Aortic smooth muscle cell (primary cell): Measurements from ENCODE around the gene TLCD5. TPM values are rescaled to one million over a fixed set of nuclear protein-coding genes. Genes with fewer than 3 reads are reported as not detected.

Experiments used
- total RNA-seq: library from RNA; depleted of rRNA; stranded (reverse); fragments of >200 nt; gene quantifications from 2 replicates; pipeline ENCODE4 v1.2.3, GENCODE V29; 2014

The TLCD5 gene
- total RNA-seq = 6.1 and 7.6 TPM in 2 replicates

GRCh38 chr11:120324932-120325810 lies at the start of gene TLCD5:
TSS of gene TLCD5 (plus strand) at chr11:120325299. CDS start at chr11:120327442, 2,143 bp downstream.

GRCh38 chr11:120335908-120336640 lies 11.0 kb downstream of the TLCD5 start, which contains the start of gene ARHGEF12:
TSS of gene ARHGEF12 (plus strand) at chr11:120336413. CDS start at chr11:120337244, 831 bp downstream.

Other genes with a start within 250 kb of the TLCD5 start
- 0.13 TPM in 1 of 2 replicates, not detected in the other for gene TRIM29, start 187.2 kb upstream of the TLCD5 start, total RNA-seq
- gene OAF, start 114.3 kb upstream of the TLCD5 start, total RNA-seq = 14.0 and 22.1 TPM in 2 replicates
- gene POU2F3, start 85.2 kb upstream of the TLCD5 start, total RNA-seq = not detected in 2 replicates
- gene ARHGEF12, start 11.1 kb downstream of the TLCD5 start, total RNA-seq = 110 and 136 TPM in 2 replicates
- gene GRIK4, start 186.4 kb downstream of the TLCD5 start, total RNA-seq = under 0.01 TPM in 1 of 2 replicates, not detected in the other